D341Med (cell line): ENCODE measurements around the gene LHX3.

Source experiments
- DNase-seq: peaks from one replicate; pipeline ENCODE4 v3.0.0; 2012; ENCODE audit warnings: low spot score

LHX3 gene

GRCh38 chr9:136226680-136227407, 21.9 kb upstream of the LHX3 start:
- no peak for DNase-seq

GRCh38 chr9:136225748-136226679, 21.1 kb upstream of the LHX3 start:
- DNase-seq: peak; percentile 87

- no peak for DNase-seq
These were observed 20.4 kb upstream of the LHX3 start for GRCh38 chr9:136225366-136225747.

GRCh38 chr9:136223871-136224640, 19.1 kb upstream of the LHX3 start:
- DNase-seq: no peak

GRCh38 chr9:136222906-136223285, 18.0 kb upstream of the LHX3 start:
- no peak for DNase-seq

- no peak for DNase-seq
These were observed 17.4 kb upstream of the LHX3 start for GRCh38 chr9:136222166-136222905.

GRCh38 chr9:136220017-136220729, 15.2 kb upstream of the LHX3 start:
- DNase-seq: no peak

- DNase-seq: peak; percentile 80
These were observed 14.3 kb upstream of the LHX3 start for GRCh38 chr9:136219276-136219675.

- DNase-seq: peak; percentile 61
These were observed 13.7 kb upstream of the LHX3 start for GRCh38 chr9:136218673-136219072.

GRCh38 chr9:136218271-136218670, 13.3 kb upstream of the LHX3 start:
- DNase-seq: no peak

- no peak for DNase-seq
These were observed 11.8 kb upstream of the LHX3 start for GRCh38 chr9:136216541-136217244.

- DNase-seq: no peak
These were observed 8.8 kb upstream of the LHX3 start for GRCh38 chr9:136213733-136214132.

GRCh38 chr9:136212345-136212950, 7.5 kb upstream of the LHX3 start:
- DNase-seq: peak; percentile 68

GRCh38 chr9:136211441-136212344, 6.8 kb upstream of the LHX3 start:
- DNase-seq: peak; percentile 64

GRCh38 chr9:136211006-136211405, 6.1 kb upstream of the LHX3 start:
- no peak for DNase-seq

- no peak for DNase-seq
These were observed 5.3 kb upstream of the LHX3 start for GRCh38 chr9:136210276-136210675.

GRCh38 chr9:136209786-136210185, 4.9 kb upstream of the LHX3 start:
- no peak for DNase-seq

GRCh38 chr9:136209232-136209631, 4.3 kb upstream of the LHX3 start:
- no peak for DNase-seq

- DNase-seq: no peak
These were observed 3.7 kb upstream of the LHX3 start for GRCh38 chr9:136208675-136209074.
